Endothelial cell (in vitro differentiated cells): ENCODE measurements around the gene TTLL6. TPM values are rescaled to one million over a fixed set of nuclear protein-coding genes. Genes with fewer than 3 reads are reported as not detected.

Experiments used
- DNase-seq: peaks from one replicate; pipeline ENCODE4 v3.0.0; 2021; ENCODE audit warnings: low spot score
- H3K27ac Mint-ChIP-seq: one replicate; pipeline ENCODE4 v1.8.0; 2021; ENCODE audit warnings: mixed read lengths, inconsistent platforms; ENCODE audit not compliant: unreplicated experiment
- H3K27me3 Mint-ChIP-seq: one replicate; pipeline ENCODE4 v1.8.0; 2021; ENCODE audit warnings: mild to moderate bottlenecking, moderate library complexity, mixed read lengths, inconsistent platforms; ENCODE audit not compliant: unreplicated experiment
- H3K36me3 Mint-ChIP-seq: one replicate; pipeline ENCODE4 v1.8.0; 2021; ENCODE audit warnings: mild to moderate bottlenecking, low read depth, mixed read lengths, inconsistent platforms; ENCODE audit not compliant: unreplicated experiment
- H3K4me1 Mint-ChIP-seq: one replicate; pipeline ENCODE4 v1.8.0; 2021; ENCODE audit warnings: mild to moderate bottlenecking, mixed read lengths, inconsistent platforms; ENCODE audit not compliant: unreplicated experiment
- H3K4me3 Mint-ChIP-seq: one replicate; pipeline ENCODE4 v1.8.0; 2021; ENCODE audit warnings: mild to moderate bottlenecking, mixed read lengths, inconsistent platforms; ENCODE audit not compliant: unreplicated experiment
- H3K9me3 Mint-ChIP-seq: one replicate; pipeline ENCODE4 v1.8.0; 2021; ENCODE audit warnings: mixed read lengths, inconsistent platforms; ENCODE audit not compliant: unreplicated experiment
- total RNA-seq: library from RNA; stranded (reverse); fragmentation: NEBNext Ultra II Directional; extraction: Animal tissue kit (Norgen Biotek cat#: 25700); gene quantifications from one replicate; pipeline ENCODE4 v1.2.1, GENCODE V29; 2021; ENCODE audit not compliant: unreplicated experiment
- TF ChIP-seq, protein P1 (sequence below): fragments of 200-600 bp; sonication (generic); IDR thresholded peaks from one replicate; pipeline ENCODE4 v1.5.0; 2021; ENCODE audit warnings: antibody characterized with exemption; ENCODE audit not compliant: unreplicated experiment

Gene TTLL6
- total RNA-seq, 1 donor from 2014 or later: 0.87 TPM

DNA sequence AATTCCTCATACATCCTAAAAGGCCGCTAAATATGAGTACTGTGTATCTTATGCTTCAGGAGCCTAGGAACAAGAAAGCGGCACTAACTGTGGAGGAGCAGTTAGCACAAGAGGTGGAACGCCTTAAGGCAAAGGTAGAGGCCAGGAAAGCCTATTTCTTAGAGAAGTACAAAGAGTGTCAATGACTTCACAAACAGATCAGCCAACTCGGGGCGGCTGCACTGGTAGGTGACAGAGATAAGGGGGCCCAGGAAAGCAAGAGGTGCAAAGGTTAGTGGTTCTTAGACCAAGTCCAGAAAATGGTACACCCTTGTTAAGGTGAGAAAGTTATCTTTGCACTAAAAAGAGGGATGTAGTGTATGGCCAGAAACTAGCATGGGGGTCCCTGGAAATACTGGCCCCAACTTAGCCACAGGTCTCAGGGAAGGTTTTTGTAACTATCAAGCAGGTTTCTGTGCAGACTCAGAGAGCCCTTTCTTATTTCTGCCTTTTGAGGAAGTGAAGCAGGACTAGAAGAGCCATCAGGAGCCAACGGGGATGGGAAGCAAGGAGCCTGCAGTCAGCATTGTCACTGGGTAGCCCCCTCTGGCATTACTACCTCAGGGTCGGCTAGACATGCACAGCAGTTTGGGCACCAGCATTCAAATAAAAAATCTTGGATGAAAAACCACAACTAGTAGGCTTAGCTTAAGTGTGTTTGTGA lies 37.9 kb upstream of the TTLL6 start:
- no peak for DNase-seq
- H3K4me1 Mint-ChIP-seq: peaks cover 5% of the 10 kb centered on the region
- no peak overlapping the region for H3K4me3 Mint-ChIP-seq
- H3K27ac Mint-ChIP-seq: no peak overlapping the region
- TF ChIP-seq, protein P1, sequence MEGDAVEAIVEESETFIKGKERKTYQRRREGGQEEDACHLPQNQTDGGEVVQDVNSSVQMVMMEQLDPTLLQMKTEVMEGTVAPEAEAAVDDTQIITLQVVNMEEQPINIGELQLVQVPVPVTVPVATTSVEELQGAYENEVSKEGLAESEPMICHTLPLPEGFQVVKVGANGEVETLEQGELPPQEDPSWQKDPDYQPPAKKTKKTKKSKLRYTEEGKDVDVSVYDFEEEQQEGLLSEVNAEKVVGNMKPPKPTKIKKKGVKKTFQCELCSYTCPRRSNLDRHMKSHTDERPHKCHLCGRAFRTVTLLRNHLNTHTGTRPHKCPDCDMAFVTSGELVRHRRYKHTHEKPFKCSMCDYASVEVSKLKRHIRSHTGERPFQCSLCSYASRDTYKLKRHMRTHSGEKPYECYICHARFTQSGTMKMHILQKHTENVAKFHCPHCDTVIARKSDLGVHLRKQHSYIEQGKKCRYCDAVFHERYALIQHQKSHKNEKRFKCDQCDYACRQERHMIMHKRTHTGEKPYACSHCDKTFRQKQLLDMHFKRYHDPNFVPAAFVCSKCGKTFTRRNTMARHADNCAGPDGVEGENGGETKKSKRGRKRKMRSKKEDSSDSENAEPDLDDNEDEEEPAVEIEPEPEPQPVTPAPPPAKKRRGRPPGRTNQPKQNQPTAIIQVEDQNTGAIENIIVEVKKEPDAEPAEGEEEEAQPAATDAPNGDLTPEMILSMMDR: no peak
- no peaks in the 10 kb centered on the region for H3K9me3 Mint-ChIP-seq
- peaks cover 3% of the 10 kb centered on the region for H3K36me3 Mint-ChIP-seq
- no peaks in the 10 kb centered on the region for H3K27me3 Mint-ChIP-seq

DNA sequence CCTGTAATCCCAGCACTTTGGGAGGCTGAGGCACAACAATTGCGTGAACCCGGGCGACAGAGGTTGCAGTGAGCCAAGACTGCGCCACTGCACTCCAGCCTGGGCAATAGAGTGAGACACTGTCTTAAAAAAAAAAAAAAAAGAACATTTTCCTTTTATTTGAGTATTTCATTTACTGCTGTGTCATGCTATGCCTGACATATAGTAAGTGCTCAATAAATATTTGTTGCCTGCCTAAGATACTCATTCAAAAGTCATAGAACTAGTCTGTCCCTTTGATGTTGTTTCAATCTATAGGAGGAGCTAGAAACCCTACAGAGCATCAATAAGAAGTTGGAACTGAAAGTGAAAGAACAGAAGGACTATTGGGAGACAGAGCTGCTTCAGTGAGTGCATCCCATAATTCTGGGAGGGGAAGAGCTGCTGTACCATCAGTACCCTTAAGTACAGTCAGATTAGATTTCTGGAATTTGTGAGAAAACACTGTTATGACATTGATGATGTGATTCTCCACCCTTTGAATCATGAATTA lies 33.8 kb upstream of the TTLL6 start:
- no peaks in the 10 kb centered on the region for H3K9me3 Mint-ChIP-seq
- DNase-seq: no peak
- TF ChIP-seq, protein P1: no peak
- H3K27me3 Mint-ChIP-seq: no peaks in the 10 kb centered on the region
- H3K4me1 Mint-ChIP-seq: peaks cover 5% of the 10 kb centered on the region
- H3K36me3 Mint-ChIP-seq: peaks cover 5% of the 10 kb centered on the region
- peak overlapping the region; percentile 54 for H3K4me3 Mint-ChIP-seq
- H3K27ac Mint-ChIP-seq: no peak overlapping the region

DNA sequence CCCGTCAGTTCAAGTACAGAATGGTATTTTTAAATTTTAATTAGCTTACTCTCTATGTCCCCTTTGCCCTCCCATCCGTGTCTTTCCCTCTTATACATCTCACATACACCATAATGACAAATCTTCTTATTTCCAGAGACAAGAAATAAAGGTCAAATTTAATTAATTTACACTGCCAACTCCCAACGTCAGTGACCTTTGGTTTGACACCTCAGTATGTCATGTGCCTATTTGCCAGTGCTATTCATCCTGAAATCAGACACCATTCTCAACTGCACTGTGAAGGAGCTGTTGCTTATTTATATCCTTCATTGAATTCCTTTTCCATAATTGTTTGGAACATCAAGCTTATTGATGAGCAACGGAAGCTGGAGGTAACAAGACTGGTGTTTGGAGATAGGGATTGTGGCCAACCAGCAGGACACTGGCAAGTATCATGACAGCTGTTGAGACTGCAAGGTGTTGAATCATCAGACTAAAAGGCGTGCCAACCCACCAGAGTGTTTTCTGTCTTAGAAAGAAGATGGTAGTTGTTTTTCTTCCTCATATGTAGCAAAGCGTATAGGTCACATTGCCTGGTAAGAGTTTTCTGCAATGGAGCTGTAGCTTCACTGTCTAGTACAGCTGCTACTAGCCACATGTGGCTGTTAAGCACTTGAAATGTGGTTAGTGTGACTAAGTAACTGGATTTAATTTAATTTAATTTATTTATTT lies 26.3 kb upstream of the TTLL6 start:
- Mint-ChIP-seq H3K27ac (no peak overlapping the region), H3K27me3 (no peaks in the 10 kb centered on the region), H3K4me3 (no peak overlapping the region), H3K9me3 (no peaks in the 10 kb centered on the region), H3K4me1 (peaks cover 5% of the 10 kb centered on the region), H3K36me3 (no peaks in the 10 kb centered on the region)
- TF ChIP-seq, protein P1: no peak
- DNase-seq: no peak

DNA sequence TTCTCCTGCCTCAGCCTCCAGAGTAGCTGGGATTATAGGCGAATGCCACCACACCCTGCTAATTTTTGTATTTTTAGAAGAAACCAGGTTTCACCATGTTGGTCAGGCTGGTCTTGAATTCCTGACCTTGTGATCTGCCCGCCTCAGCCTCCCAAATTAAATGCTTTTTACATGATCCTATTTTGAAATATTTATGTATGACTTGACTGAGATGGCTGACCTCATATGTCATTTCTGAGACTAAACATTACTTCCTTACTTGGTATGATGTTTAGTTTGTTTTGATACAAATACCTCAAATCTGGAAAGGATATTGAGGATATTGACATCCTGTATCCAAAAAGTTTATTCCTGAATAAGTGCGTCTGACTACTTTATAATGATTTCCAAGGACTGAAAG lies 25.7 kb upstream of the TTLL6 start:
- no peaks in the 10 kb centered on the region for H3K9me3 Mint-ChIP-seq
- no peaks in the 10 kb centered on the region for H3K27me3 Mint-ChIP-seq
- H3K4me3 Mint-ChIP-seq: no peak overlapping the region
- TF ChIP-seq, protein P1: no peak
- no peak for DNase-seq
- no peaks in the 10 kb centered on the region for H3K36me3 Mint-ChIP-seq
- H3K27ac Mint-ChIP-seq: no peak overlapping the region
- H3K4me1 Mint-ChIP-seq: peaks cover 9% of the 10 kb centered on the region

DNA sequence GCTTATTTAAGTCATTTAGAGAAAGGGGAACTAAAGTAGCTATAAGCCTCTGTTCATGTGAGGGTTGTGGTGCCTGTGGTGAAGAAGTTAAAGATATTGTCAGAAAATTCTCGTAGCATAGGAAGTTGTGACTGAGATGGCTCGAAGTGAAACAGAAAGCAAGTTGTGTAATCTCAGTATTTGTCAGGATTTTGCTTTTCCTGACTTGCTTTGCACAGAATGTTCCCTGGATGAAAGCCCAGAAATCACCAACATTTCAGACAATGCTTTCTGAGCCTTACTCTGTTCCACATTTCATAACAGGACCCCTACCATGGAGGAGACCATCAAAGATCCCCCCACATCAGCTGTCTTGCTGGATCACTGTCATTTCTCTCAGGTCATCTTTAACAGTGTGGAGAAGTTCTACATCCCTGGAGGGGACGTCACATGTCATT lies 24.4 kb upstream of the TTLL6 start:
- Mint-ChIP-seq H3K4me3 (no peak overlapping the region), H3K27ac (peak overlapping the region; percentile 57), H3K9me3 (no peaks in the 10 kb centered on the region), H3K36me3 (no peaks in the 10 kb centered on the region), H3K27me3 (no peaks in the 10 kb centered on the region), H3K4me1 (peaks cover 11% of the 10 kb centered on the region)
- DNase-seq: no peak
- TF ChIP-seq, protein P1: no peak
